Gastroesophageal sphincter (tissue), 4 donors: ENCODE results near the gene NDUFS6. TPM values are rescaled to one million over a fixed set of nuclear protein-coding genes. Genes with fewer than 3 reads are reported as not detected.

ENCODE experiments used
- ATAC-seq: fragments of 150-250 bp; one replicate; pipeline ENCODE4 v1.9.1; 2016; ENCODE audit warnings: mild to moderate bottlenecking, moderate library complexity
- H3K27ac ChIP-seq, 4 donors: fragments of 200-600 bp; sonication (generic) in 3 of 4; 1 replicate in 3 of 4; 2 replicates in 1 of 4; pipeline ENCODE4 v1.5.1; 2016 to 2019
- H3K27me3 ChIP-seq: fragments of 200-600 bp; sonication (generic); one replicate; pipeline ENCODE4 v1.5.1; 2019
- H3K36me3 ChIP-seq, 2 donors: fragments of 200-600 bp; sonication (generic); one replicate each; pipeline ENCODE4 v1.5.1; 2019; ENCODE audit warnings: control low read depth in 1 of 2
- H3K4me1 ChIP-seq, 3 donors: fragments of 200-600 bp; sonication (generic); 1 replicate in 2 of 3; 2 replicates in 1 of 3; pipeline ENCODE4 v1.5.1; 2016 to 2019; ENCODE audit warnings: control low read depth in 2 of 3
- H3K4me3 ChIP-seq, 2 donors: fragments of 200-600 bp; sonication (generic); one replicate each; pipeline ENCODE4 v1.5.1; 2019; ENCODE audit warnings: mild to moderate bottlenecking in 1 of 2, moderate library complexity in 1 of 2
- H3K9me3 ChIP-seq, 3 donors: fragments of 200-600 bp; sonication (generic); one replicate each; pipeline ENCODE4 v1.5.1; 2017 to 2019; ENCODE audit warnings: control low read depth in 2 of 3
- CTCF ChIP-seq, 4 experiments: fragments of 200-600 bp in 2 of 4; fragments of 450-650 bp in 2 of 4; sonication (generic) in 1 of 4; IDR thresholded peaks; one replicate each; pipeline ENCODE4 v1.5.1; 2017 to 2019; ENCODE audit warnings: antibody characterized with exemption in 4 of 4, mild to moderate bottlenecking in 2 of 4, moderate library complexity in 2 of 4
- EP300 ChIP-seq: sonication (generic); formaldehyde crosslinking; IDR thresholded peaks from one replicate; pipeline ENCODE4 v1.6.1; 2017; ENCODE audit warnings: antibody characterized with exemption, mild to moderate bottlenecking
- POLR2A ChIP-seq, 2 donors: fragments of 450-650 bp; IDR thresholded peaks; one replicate each; pipeline ENCODE4 v1.6.1; 2017; ENCODE audit warnings: antibody characterized with exemption in 2 of 2, mild to moderate bottlenecking in 2 of 2, moderate library complexity in 1 of 2
- POLR2AphosphoS5 ChIP-seq: sonication (generic); formaldehyde crosslinking; IDR thresholded peaks from one replicate; pipeline ENCODE4 v1.6.1; 2017; ENCODE audit warnings: antibody characterized with exemption
- WGBS, 2 donors: methylation state at CpG; one replicate each; pipeline ENCODE4 v1.1.5; 2018; ENCODE audit warnings: low coverage in 1 of 2; 5-methylcytosine and 5-hydroxymethylcytosine counted together
- total RNA-seq, 4 donors: library from RNA; depleted of rRNA; stranded (reverse); fragments of >200 nt; gene quantifications; one replicate each; pipeline ENCODE4 v1.1.0, GENCODE V29; 2016

NDUFS6 gene
- total RNA-seq, 4 donors from 2014 or later: 44.6 to 82.9 (median 51.6) TPM

GRCh38 chr5:1836891-1837880 lies 36.0 kb downstream of the NDUFS6 start:
- Histone ChIP-seq H3K4me3 (no peak overlapping the region), H3K27me3 (peaks cover 80% of the 10 kb centered on the region), H3K4me1 (no peaks in the 10 kb centered on the region), H3K27ac (no peak overlapping the region), H3K9me3 (no peaks in the 10 kb centered on the region), H3K36me3 (no peaks in the 10 kb centered on the region)
- no peak for ATAC-seq
- WGBS, 2 donors: 50 to 67% methylated on average over 1 to 10 of the region's 32 CpGs
- TF ChIP-seq POLR2A (IDR thresholded peaks at IDR 0.05) (no peak), EP300 (no peak), POLR2AphosphoS5 (no peak), CTCF (IDR thresholded peaks at IDR 0.05) (no peak)

GRCh38 chr5:1838013-1838412 lies 36.8 kb downstream of the NDUFS6 start:
- Histone ChIP-seq H3K9me3 (no peaks in the 10 kb centered on the region), H3K36me3 (no peaks in the 10 kb centered on the region), H3K27ac (no peak overlapping the region), H3K4me3 (no peak overlapping the region), H3K27me3 (peaks cover 86% of the 10 kb centered on the region), H3K4me1 (no peaks in the 10 kb centered on the region)
- ATAC-seq: no peak
- WGBS, 2 donors: 63 to 88% methylated on average over 3 to 4 of the region's 9 CpGs
- TF ChIP-seq EP300: no peak
- TF ChIP-seq POLR2A (IDR thresholded peaks at IDR 0.05): no peak
- TF ChIP-seq CTCF (IDR thresholded peaks at IDR 0.05): no peak
- TF ChIP-seq POLR2AphosphoS5: no peak

- TF ChIP-seq CTCF (IDR thresholded peaks at IDR 0.05) (no peak), POLR2A (IDR thresholded peaks at IDR 0.05) (no peak), EP300 (no peak), POLR2AphosphoS5 (no peak)
- no peak overlapping the region for H3K27ac ChIP-seq
- H3K4me1 ChIP-seq: no peaks in the 10 kb centered on the region
- ATAC-seq: no peak
- no peak overlapping the region for H3K4me3 ChIP-seq
- 60 to 72% methylated on average over 3 to 5 of the region's 20 CpGs for WGBS, 2 donors
- H3K9me3 ChIP-seq: no peaks in the 10 kb centered on the region
- no peaks in the 10 kb centered on the region for H3K36me3 ChIP-seq
- peaks cover 87% of the 10 kb centered on the region for H3K27me3 ChIP-seq
Observed at GRCh38 chr5:1840071-1840547, 38.9 kb downstream of the NDUFS6 start.

GRCh38 chr5:1840741-1841521 lies 39.7 kb downstream of the NDUFS6 start:
- H3K27me3 ChIP-seq: peaks cover 82% of the 10 kb centered on the region
- H3K27ac ChIP-seq: no peak overlapping the region
- H3K36me3 ChIP-seq: no peaks in the 10 kb centered on the region
- no peaks in the 10 kb centered on the region for H3K9me3 ChIP-seq
- ATAC-seq: no peak
- WGBS, 2 donors: no CpG with 5 or more reads among the region's 31 CpGs
- TF ChIP-seq POLR2AphosphoS5: no peak
- TF ChIP-seq CTCF (IDR thresholded peaks at IDR 0.05): no peak
- TF ChIP-seq EP300: no peak
- no peak for TF ChIP-seq POLR2A (IDR thresholded peaks at IDR 0.05)
- H3K4me3 ChIP-seq: no peak overlapping the region
- no peaks in the 10 kb centered on the region for H3K4me1 ChIP-seq
